GM19239 (cell line): ENCODE data around the gene DTNBP1.
A peak's percentile ranks its signal among the peaks of the same experiment; 100 is the strongest.

Source experiments
- DNase-seq: peaks from one replicate; pipeline ENCODE4 v3.0.0; 2011; ENCODE audit warnings: low spot score; ENCODE audit not compliant: insufficient read length
- FAIRE-seq: peaks from 2 replicates; lab custom pipeline; 2011; peaks lifted over from hg19 to GRCh38; lab: Jason Lieb, UNC

Gene DTNBP1

DNA sequence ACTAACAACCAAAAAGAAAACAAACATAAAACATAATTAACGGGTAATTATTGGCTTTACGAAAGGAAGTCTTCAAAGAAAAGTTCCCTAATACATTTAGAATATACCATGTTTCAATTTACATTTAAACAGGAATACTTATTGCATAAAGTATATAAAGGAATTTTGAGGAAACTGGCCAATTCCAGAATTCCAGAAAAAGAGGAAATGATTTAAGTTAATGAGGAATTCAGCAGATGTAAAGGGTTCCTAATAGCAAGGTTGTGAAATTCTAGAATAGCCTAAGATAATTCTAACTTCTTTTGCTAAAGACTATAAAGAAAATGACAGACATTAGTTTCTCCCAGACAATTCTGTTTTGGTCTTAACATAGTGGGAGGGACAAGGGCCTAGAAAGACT, 35.0 kb downstream of the DTNBP1 start:
- DNase-seq (no peak), FAIRE-seq (no peak)

DNA sequence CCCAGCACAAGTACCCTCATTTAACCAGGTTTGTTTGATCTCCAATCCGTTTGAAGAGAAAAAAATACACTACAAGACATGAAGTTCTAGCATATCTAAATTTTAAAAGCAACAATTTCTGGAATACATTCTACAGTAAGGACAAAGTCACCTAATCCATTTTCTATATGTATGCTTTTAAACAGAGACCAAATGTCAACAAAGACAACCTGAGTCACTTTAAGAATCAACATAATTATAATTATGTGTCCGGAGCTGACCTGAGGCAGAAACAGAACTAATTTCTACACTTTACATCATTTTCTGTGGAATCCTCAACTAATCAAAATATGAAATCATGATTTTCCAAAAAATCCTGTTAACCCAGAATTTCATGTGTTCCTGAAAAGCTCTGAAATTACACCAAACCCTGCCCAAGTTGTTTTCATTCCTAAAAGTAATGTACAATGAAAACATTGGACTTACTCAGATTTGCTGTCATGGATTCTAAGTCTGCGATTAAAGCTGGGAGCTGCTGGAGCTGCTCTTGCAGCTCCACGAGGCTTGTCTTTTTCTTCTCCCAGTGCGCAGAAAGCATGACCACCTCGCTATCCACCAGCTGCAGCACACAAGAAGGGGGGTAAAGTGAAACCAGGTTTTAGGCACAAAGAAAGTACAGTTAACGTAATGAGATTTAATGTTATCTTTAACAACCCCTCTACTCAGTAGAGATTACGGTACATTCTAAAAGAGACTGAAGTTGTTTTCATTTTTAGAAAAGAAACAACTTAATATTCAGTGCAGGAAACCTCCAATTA, 35.8 kb downstream of the DTNBP1 start:
- no peak for DNase-seq
- FAIRE-seq, result no peak

DNA sequence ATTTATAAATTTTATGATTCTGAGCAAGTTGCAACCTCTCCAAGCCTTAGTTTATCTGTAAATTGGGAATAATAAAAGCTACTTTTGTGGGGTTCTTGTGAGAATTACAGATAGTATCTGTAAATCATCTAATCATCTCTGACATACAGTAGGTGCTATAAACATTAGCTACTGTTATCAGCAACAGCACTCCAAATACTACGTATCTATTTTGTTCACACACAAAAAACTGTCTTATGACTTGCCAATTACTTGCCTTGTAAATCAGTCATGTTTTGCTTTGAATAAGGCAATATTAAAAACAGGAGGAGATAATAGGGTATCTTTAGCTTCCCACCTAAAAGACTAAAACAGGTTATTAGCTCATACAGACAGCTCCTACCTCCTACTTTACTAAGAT, 36.7 kb downstream of the DTNBP1 start:
- DNase-seq (no peak), FAIRE-seq (no peak)

DNA sequence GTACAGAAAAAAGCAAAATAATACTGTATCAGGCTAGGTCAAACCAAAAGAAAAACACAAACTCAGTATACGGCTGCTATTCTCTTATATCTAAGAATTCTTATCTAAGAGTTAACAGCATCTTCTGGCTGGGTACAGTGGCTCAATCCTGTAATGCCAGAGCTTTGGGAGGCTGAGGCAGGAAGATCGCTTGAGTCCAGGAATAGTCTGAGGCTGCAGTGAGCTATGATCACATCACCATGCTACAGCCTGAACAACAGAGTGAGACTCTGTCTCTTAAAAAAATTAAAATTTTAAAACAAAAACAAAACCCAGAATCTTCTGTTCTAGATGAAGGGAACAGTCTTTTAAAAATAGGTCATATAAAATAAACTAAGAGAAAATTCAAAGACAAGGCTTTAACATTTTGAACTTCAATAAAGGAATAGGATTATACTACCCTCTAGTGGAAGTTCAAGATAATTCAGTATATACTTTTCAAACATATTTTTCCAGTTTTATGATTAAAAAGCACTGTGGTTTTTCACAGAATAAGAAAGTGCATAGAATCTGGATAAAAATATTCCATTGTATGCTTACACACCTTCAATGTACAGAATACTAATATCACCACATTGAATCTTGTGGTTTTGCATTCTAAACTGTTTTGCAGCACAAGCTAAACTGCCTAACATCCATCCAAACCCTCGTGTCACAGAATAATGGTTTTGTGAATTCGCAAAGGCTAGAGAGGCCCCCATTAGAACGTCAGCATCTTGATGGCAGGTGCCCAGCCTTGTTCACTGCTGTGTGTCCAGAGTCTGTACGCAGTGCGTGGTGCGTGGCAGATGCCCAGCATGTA, 39.3 kb downstream of the DTNBP1 start:
- DNase-seq, result no peak
- FAIRE-seq, result peak; percentile 23

DNA sequence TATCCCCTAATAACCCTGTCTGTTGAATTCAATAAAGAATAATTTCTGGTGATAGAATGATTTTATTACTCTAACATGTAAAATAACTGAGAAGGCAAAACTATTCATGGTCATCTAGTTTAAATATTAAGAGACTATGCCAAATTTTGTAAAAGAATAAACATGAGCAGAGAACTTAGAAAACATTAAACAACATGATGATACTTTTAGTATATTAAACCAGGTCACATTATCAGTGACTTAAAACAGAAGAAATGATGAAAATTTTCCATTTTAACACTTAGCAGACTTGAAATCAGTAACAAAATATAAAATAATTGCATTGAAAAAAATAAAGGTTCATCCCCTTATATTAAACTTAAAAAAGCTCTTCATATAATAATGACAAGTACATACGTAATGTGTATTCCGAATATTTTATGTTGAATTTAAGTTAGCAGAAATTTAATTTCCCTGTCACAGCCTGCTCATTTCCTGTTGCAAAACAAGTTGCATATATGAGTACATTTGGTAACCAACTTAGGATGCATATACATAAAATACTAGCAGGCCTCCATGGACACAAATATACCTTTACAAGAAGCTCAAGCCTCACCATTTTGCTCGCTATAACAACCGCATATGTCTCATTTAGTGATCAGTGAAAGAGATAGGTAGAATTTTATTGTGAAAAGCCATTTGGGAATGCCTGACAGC, 40.6 kb downstream of the DTNBP1 start:
- no peak for DNase-seq

DNA sequence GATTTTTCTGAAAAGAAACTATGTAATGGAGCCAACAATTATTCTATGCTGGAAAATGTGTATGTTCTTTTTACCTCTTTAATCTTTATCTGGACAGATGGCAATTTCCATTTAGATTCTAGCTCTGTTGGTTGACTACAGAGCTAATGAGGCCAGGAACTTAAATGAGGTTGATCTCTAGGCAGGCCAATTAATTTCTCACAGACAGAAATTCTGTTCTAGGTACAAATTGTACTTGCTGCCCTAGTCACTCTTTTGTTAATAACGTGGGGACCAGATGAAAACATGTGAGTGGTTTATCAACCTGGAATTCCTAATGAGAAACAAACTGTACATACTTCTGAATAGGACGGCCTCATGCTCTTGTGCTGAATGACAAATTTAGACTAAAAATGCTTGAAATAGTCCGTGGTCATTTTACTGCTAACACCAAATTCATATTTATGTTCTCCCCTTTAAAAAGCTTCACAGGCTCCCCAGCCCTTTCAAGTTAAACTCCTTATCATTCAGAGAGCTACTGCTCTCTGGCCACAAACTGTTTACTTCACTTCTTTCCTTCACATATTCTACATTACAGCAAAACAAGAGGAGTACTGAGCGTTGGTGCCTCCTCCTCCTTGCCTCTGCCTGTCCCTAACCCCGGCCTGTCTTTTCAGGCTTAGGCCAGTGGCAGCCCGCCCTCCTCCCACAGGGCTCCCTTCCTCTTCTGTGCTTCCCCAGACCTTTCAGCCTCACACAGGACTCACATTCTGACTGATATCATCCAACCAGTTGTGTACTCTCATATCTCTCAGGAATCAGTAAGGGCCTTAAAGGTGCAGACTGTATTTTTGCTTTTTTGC, 41.4 kb downstream of the DTNBP1 start:
- FAIRE-seq (peak; percentile 93), DNase-seq (no peak)

More for the DNA sequence above, 40.6 kb downstream of the DTNBP1 start:
- FAIRE-seq, result no peak

DNA sequence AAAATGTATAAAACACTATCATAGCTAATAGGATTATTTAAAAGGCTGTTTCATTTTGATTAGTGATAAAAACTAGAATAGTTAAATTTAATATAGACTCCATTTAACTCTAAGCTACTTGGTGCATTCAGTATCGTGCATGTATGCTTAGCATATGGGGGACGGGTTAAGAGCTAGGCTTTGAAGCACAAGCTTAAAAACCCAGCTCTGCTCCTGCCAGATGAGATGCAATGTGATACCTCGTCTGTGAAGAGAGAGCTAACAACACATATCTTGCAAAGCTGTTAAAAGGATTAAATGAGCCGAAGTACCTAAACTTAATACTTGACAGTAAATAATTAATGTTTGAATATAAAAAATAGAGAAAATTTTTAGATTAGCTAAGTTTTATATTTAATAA, 42.2 kb downstream of the DTNBP1 start:
- DNase-seq (no peak), FAIRE-seq (no peak)

DNA sequence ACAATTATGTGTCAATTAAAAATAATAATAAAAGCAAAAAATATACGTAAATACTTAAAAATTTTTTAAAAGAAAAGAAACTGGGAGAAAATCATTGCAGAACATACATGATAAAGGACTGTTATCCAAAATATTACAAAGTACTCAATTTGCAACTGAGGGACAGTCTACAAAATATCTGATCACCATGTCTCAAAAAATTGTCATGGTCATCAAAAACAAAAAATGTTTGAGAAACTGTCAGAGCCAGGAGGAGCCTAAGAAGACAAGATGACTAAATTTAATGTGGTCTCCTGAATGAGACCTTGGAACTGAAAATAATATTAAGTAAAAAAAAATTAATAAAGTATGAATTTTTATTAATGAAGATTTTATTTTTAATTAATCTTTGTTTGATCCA, 43.5 kb downstream of the DTNBP1 start:
- FAIRE-seq (no peak), DNase-seq (no peak)

DNA sequence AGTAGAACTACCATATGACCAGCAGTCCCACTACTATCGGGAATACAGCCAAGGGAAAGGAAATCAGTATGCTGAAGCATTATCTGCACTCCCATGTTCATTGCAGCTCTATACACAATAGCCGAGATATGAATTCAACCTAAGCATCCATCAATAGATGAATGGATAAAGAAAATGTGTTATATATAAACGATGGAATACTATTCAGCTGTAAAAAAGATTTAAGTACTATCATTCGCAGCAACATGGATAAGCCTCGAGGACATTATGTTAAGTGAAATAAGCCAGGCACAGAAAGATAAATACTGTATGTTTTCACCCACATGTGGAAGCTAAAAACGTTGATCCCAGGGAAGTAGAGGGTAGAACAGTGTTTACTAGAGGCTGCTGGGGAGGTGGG, 44.1 kb downstream of the DTNBP1 start:
- DNase-seq (no peak), FAIRE-seq (no peak)

DNA sequence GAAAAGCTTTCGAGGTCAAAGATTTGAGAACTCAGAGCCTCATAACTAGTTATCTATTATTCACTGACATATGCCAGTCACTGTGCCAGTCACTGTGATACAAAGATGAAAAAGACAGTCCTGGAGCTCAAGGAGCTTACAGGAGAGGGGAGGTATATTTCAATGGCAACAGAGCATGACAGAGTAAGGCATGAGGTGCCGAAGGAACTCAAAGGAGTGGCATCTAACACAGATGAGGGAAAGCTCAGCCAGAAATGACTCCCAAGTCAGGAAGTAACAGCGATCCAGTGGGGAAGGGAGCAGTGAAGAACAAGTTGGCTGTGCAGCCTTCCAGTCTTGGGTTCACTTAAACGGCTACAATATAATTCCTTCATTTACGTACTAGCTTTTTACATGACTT, 46.6 kb downstream of the DTNBP1 start:
- DNase-seq (no peak), FAIRE-seq (no peak)

DNA sequence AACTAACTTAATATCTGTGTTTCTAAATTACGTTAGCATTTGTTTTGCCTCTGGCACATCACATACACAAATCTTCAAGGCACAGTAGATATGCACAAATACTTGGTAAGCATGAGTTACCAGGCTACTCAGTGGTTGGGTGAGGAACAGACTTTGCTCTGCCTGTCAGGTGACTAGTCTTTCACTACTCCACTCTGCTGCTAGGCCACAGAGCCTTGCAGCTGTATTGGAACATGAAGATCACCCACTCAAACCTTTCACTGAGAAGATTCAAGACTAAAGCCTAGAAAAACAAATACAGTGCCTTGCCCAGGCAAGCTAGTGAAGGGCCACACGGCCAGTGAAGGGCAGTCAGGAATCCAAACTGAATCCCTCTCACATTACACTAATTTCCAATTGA, 47.0 kb downstream of the DTNBP1 start:
- no peak for DNase-seq
- peak; percentile 26 for FAIRE-seq

DNA sequence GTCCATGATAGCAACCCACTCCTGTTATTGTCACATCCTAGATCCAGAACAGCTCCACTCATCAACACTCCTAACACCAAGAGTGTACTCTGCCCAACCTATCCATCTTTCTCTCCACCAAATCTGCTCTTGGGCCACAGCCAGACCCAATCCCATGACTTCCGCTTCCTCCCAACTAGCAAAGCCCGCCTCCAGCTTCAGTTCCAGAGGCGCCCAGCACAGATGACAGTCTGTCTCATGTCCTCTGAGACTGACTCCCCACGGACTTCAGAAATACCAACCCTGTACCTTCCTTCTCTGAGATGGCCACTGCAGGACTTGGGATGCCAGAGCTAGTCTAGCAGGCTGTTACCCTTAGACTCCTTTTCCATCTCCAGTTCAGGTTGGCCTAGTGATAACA, 48.6 kb downstream of the DTNBP1 start:
- DNase-seq (no peak), FAIRE-seq (no peak)

DNA sequence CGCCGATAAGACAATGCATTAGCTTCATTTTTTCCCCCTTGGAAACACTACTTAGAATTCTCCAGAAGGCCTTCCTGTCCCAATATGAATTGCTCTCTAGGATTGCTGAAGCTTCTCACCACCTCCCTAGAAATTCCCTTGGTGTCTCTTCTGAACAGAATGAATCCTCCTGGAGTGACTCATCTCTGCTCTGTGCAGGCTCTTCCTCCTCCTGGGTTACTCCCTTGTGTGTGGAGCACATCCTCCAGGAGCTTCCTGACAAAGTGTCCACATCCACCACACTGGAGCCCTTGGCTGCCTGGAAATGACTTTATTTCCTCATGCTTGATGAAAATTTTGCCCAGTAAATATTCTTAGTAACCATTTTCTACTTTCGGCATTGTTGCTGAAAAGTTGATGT, 54.4 kb downstream of the DTNBP1 start:
- DNase-seq (no peak), FAIRE-seq (no peak)

DNA sequence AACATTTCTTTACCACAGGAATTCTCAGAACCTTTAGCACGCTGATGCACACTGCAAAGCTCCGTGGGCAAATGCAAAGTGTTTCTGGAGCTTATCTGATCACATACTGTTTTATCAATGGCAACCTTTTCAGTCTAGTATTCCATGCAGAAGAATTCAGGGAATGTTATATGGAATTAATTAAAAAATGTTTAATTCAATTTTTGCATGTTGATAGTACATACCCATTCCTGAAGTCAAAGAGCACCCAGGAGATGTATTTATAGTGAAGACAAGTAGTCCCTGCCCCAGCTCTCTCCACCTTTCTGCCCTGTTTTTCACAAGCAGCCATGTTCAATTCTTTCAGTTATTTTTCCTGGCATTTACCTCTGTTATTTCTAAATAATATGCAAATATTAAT, 55.2 kb downstream of the DTNBP1 start:
- FAIRE-seq (no peak), DNase-seq (no peak)

DNA sequence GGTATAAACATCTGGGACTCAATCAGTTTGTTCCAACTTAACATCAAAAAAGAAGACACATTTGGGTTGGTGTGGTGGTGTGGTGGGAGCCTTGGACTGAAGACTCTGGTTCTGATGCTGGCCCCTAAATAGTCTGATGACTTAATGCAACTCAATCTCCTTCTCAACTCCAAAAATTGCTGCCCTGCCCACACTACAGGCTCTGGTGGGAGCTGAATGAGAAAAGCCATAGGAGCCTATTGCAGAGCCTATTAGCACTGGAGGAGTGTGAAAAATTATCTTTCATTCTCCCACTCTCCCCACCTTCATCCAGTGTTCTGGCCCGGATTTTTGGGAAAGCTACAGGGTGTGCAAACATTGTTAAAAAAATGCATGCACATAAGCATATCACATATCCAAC, 56.5 kb downstream of the DTNBP1 start:
- FAIRE-seq (peak; percentile 33), DNase-seq (no peak)

DNA sequence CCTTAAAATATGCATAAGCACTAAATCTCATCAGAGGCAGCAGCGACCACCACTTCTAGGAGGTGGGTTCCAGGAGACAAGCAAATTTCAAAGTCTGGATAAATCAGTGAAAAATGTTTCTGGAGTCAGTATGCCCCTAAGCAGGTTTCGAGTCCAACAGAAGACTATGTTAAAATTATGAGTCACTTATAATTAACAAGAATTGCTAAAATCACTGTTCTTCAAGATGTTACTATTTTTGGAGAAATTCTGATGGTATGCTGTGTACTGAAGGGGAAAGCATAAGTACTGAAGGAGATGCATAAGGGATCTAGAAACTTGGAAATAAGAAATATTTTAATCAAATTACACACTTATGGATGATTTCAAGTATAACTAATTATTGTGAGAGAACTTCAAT, 58.0 kb downstream of the DTNBP1 start:
- DNase-seq, result no peak
- FAIRE-seq, result no peak

DNA sequence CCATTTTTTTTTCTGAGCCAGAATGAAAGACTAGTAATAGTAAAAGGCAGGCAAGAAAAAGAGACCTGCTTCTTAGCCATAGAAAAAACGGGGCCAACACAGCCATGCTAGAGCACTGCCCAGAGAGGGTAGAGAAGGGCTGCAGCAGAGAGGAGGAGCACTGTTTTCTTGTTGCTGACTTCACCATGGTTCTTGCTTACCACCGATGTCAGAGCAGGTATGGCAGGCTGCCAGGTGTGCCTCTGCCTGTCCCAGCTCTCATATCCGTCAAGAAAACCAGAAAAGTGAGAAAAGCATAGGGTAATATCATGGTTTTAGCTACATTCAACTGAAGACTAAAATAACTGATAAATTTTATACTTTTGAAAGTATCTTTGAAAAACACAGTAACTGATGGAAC, 60.7 kb downstream of the DTNBP1 start:
- DNase-seq (no peak), FAIRE-seq (no peak)

DNA sequence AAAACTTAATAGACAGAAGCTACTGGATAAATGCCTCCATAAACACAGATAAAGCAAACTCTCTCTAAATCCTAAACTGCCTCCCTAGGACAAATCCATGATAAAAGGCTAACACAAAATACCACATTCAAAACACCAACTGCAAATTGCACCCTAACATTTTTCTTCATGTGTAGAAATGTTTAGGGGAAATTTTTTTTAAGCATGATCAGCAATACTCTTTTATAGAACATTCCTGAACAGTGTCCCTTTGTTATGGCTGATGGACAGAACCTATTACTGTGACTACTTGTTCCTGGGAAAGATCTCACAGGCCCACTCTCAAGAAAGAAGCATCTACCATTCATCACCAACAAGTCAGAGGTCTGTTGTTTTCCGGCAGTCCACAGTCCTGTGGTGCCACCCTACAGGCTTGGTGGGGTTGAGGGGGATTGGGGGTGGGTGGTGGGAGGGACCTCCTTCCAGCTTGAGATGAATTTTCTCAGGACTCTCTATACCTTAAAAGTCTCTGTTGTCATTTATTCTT, 64.5 kb downstream of the DTNBP1 start:
- DNase-seq, result no peak
- no peak for FAIRE-seq

DNA sequence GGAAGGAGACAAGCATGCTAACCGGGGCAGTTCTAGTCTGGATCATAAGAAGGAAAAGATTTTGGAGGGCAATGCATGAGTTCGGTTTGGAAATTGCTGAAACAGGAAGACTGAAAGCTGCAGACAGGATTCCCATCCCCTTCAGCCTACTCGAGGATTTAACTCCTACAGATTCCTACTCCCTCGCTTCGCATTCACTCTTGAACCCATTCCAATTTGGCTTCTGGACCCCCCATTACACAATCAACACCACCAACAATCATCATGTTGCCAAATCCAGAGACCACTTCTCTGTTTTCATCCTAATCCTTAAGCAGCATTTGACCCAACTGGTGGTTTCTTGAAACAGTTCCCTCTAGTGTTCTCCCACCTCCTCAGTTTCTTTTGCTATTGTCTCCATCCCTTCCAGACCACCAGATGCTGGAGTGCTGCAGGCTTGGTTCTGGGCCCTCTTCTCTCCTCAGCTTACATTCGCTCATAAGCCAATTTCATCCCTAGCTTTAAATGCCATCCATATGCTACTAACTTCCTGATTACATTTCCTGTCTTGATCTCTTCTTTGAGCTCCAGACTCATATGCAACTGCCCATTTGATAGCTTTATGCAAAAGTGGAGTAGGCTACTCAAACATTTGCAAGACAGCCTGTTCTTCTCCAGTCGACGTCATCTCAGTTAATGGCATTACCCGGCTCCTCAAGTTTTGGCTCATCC, 66.5 kb downstream of the DTNBP1 start:
- FAIRE-seq (no peak), DNase-seq (no peak)
